HCT116 (cell line): ENCODE results near the gene ASB7.

ENCODE experiments used
- ATF3 ChIP-seq: IDR thresholded peaks from 2 replicates; pipeline ENCODE4 v1.6.1; 2012
- CTCF ChIP-seq, 3 experiments: fragments of 200-600 bp in 1 of 3; sonication (generic) in 1 of 3; IDR thresholded peaks in 2 of 3; conservative IDR thresholded peaks in 1 of 3; 2 replicates each; pipeline ENCODE4 v1.5.1; 2012 to 2017; ENCODE audit warnings: low read depth in 2 of 3, low read length in 2 of 3, antibody characterized with exemption in 1 of 3, borderline replicate concordance in 1 of 3, control low read depth in 1 of 3, mild to moderate bottlenecking in 1 of 3, mixed read lengths in 1 of 3, mixed run types in 1 of 3, moderate library complexity in 1 of 3; ENCODE audit not compliant: insufficient read depth in 1 of 3
- EZH2 ChIP-seq: fragments of 200-600 bp; sonication (generic); IDR thresholded peaks from 2 replicates; pipeline ENCODE4 v1.6.1; 2017; ENCODE audit warnings: antibody characterized with exemption, mixed run types
- EZH2phosphoT487 ChIP-seq: fragments of 200-600 bp; IDR thresholded peaks from 2 replicates; pipeline ENCODE4 v1.6.1; 2018; ENCODE audit warnings: antibody characterized with exemption, borderline replicate concordance
- JUND ChIP-seq: IDR thresholded peaks from 2 replicates; pipeline ENCODE4 v1.6.1; 2012
- MAX ChIP-seq: IDR thresholded peaks from 2 replicates; pipeline ENCODE4 v1.6.1; 2012
- POLR2A ChIP-seq: IDR thresholded peaks from 2 replicates; pipeline ENCODE4 v1.7.0; 2011; ENCODE audit warnings: borderline replicate concordance; ENCODE audit not compliant: insufficient read depth, insufficient read length; ENCODE audit errors: extremely low read depth
- POLR2AphosphoS5 ChIP-seq: IDR thresholded peaks from 2 replicates; pipeline ENCODE4 v1.6.1; 2011; ENCODE audit warnings: mild to moderate bottlenecking, low read depth, low read length, moderate library complexity
- SP1 ChIP-seq: IDR thresholded peaks from 2 replicates; pipeline ENCODE4 v1.6.1; 2012; ENCODE audit warnings: low read depth
- ZFX ChIP-seq: fragments of 450-650 bp; IDR thresholded peaks from 2 replicates; pipeline ENCODE4 v1.6.1; 2017
- ZNF274 ChIP-seq: fragments of 200-500 bp; sonication (Bioruptor generic); IDR thresholded peaks from 2 replicates; pipeline ENCODE4 v1.6.1; 2014; ENCODE audit warnings: mild to moderate bottlenecking, low read depth, low read length, inconsistent platforms

GRCh38 chr15:100648951-100649350, 46.6 kb downstream of the ASB7 start:
- TF ChIP-seq EZH2: no peak
- no peak for TF ChIP-seq EZH2phosphoT487
- no peak for TF ChIP-seq ATF3
- no peak for TF ChIP-seq SP1
- TF ChIP-seq CTCF (IDR thresholded peaks at IDR 0.05 in 2 of 3, conservative IDR thresholded peaks at IDR 0.05 in 1 of 3; ENCODE audit: borderline replicate concordance in 1 of 3, insufficient read depth in 1 of 3, low read depth in 2 of 3, low read length in 2 of 3): no peak
- TF ChIP-seq POLR2AphosphoS5: no peak
- no peak for TF ChIP-seq JUND
- no peak for TF ChIP-seq POLR2A
- TF ChIP-seq ZFX: no peak
- no peak for TF ChIP-seq MAX
- TF ChIP-seq ZNF274: no peak
